ENCODE results near the gene SLC46A3. TPM values are rescaled to one million over a fixed set of nuclear protein-coding genes. Genes with fewer than 3 reads are reported as not detected.

SLC46A3 gene
- total RNA-seq, 1 donor from 2014 or later: 2.8 TPM

- Mint-ChIP-seq H3K9me3 (peaks cover 3% of the 10 kb centered on the region), H3K4me1 (ENCODE audit: unreplicated experiment) (no peaks in the 10 kb centered on the region), H3K4me3 (no peak overlapping the region), H3K36me3 (no peaks in the 10 kb centered on the region), H3K27ac (no peak overlapping the region), H3K27me3 (peaks cover 25% of the 10 kb centered on the region)
- DNase-seq (ENCODE audit: extremely low spot score, unreplicated experiment): no peak
- TF ChIP-seq CTCF (conservative IDR thresholded peaks at IDR 0.05): no peak
Observed at GRCh38 chr13:28728642-28729041, 9.9 kb upstream of the SLC46A3 start.

GRCh38 chr13:28725046-28725610 is 6.4 kb upstream of the SLC46A3 start:
- no peak for TF ChIP-seq CTCF (conservative IDR thresholded peaks at IDR 0.05)
- Mint-ChIP-seq H3K27ac (no peak overlapping the region), H3K27me3 (peaks cover 38% of the 10 kb centered on the region), H3K36me3 (no peaks in the 10 kb centered on the region), H3K4me3 (no peak overlapping the region), H3K4me1 (ENCODE audit: unreplicated experiment) (no peaks in the 10 kb centered on the region), H3K9me3 (peaks cover 3% of the 10 kb centered on the region)
- no peak for DNase-seq (ENCODE audit: extremely low spot score, unreplicated experiment)

- no peak for DNase-seq (ENCODE audit: extremely low spot score, unreplicated experiment)
- Mint-ChIP-seq H3K9me3 (peaks cover 3% of the 10 kb centered on the region), H3K4me3 (no peak overlapping the region), H3K36me3 (no peaks in the 10 kb centered on the region), H3K27me3 (peaks cover 45% of the 10 kb centered on the region), H3K4me1 (ENCODE audit: unreplicated experiment) (peaks cover 7% of the 10 kb centered on the region), H3K27ac (no peak overlapping the region)
- TF ChIP-seq CTCF (conservative IDR thresholded peaks at IDR 0.05): no peak
Observed at GRCh38 chr13:28723806-28724205, 5.0 kb upstream of the SLC46A3 start.

- DNase-seq (ENCODE audit: extremely low spot score, unreplicated experiment): no peak
- H3K36me3 Mint-ChIP-seq: no peaks in the 10 kb centered on the region
- TF ChIP-seq CTCF (conservative IDR thresholded peaks at IDR 0.05): no peak
- H3K4me1 Mint-ChIP-seq (ENCODE audit: unreplicated experiment): peaks cover 7% of the 10 kb centered on the region
- peak overlapping the region; percentile 95 for H3K4me3 Mint-ChIP-seq
- H3K27ac Mint-ChIP-seq: peak overlapping the region; percentile 73
- H3K27me3 Mint-ChIP-seq: peaks cover 59% of the 10 kb centered on the region
- H3K9me3 Mint-ChIP-seq: no peaks in the 10 kb centered on the region
Observed at GRCh38 chr13:28719227-28720055, 671 bp upstream of the SLC46A3 start.

GRCh38 chr13:28718196-28718542 is 601 bp downstream of the SLC46A3 start:
- no peaks in the 10 kb centered on the region for H3K9me3 Mint-ChIP-seq
- no peak for TF ChIP-seq CTCF (conservative IDR thresholded peaks at IDR 0.05)
- no peaks in the 10 kb centered on the region for H3K36me3 Mint-ChIP-seq
- peak overlapping the region; percentile 95 for H3K4me3 Mint-ChIP-seq
- H3K4me1 Mint-ChIP-seq (ENCODE audit: unreplicated experiment): peaks cover 7% of the 10 kb centered on the region
- peaks cover 58% of the 10 kb centered on the region for H3K27me3 Mint-ChIP-seq
- no peak for DNase-seq (ENCODE audit: extremely low spot score, unreplicated experiment)
- H3K27ac Mint-ChIP-seq: peak overlapping the region; percentile 55
